ENCODE results near the gene TRMT1L. TPM values are rescaled to one million over a fixed set of nuclear protein-coding genes. Genes with fewer than 3 reads are reported as not detected.

The TRMT1L gene
- total RNA-seq, 2 experiments from 2014 or later, result 15.0 to 25.7 TPM

- intact Hi-C loops (cut with micrococcal nuclease; ENCODE audit: unreplicated experiment), result no loop called here
- H3K79me2 ChIP-seq (ENCODE audit: insufficient read depth, low read depth, low read length), result no peaks in the 10 kb centered on the region
- POLR2A ChIA-PET, result no interaction called here
- H3K4me2 ChIP-seq (ENCODE audit: low read length), result no peak overlapping the region
- no TSS peak for BruUV-seq (replicated peaks)
- H3K9me2 ChIP-seq (ENCODE audit: insufficient read depth, low read length), result no peaks in the 10 kb centered on the region
- H2AFZ ChIP-seq (ENCODE audit: low read length), result no peak overlapping the region
- H3K9me3 ChIP-seq (ENCODE audit: low read length), result no peaks in the 10 kb centered on the region
- no peaks in the 10 kb centered on the region for H3K36me3 ChIP-seq (ENCODE audit: insufficient read depth, low read length)
- H3K27ac ChIP-seq (ENCODE audit: low read depth, low read length, poor library complexity, severe bottlenecking), result no peak overlapping the region
- no peaks in the 10 kb centered on the region for H4K20me1 ChIP-seq (ENCODE audit: insufficient read depth, low read length)
- peaks cover 7% of the 10 kb centered on the region for H3K4me1 ChIP-seq (ENCODE audit: insufficient read depth, low read length, poor library complexity, severe bottlenecking)
- DNase-seq (ENCODE audit: low spot score), result no peak
- H3K4me3 ChIP-seq (ENCODE audit: low read depth, low read length, poor library complexity, severe bottlenecking), result no peak overlapping the region
- TF ChIP-seq CTCF (conservative IDR thresholded peaks at IDR 0.05; ENCODE audit: low read length) (no peak), EZH2phosphoT487 (IDR thresholded peaks at IDR 0.05; ENCODE audit: borderline replicate concordance, low read depth, low read length) (no peak)
- CTCF ChIA-PET (ENCODE audit: unreplicated experiment), result no interaction called here
Observed at GRCh38 chr1:185162491-185162890, 5.7 kb upstream of the TRMT1L start.

GRCh38 chr1:185159966-185160365, 3.2 kb upstream of the TRMT1L start:
- H3K4me3 ChIP-seq (ENCODE audit: low read depth, low read length, poor library complexity, severe bottlenecking), result no peak overlapping the region
- no peak overlapping the region for H3K27ac ChIP-seq (ENCODE audit: low read depth, low read length, poor library complexity, severe bottlenecking)
- no peak for DNase-seq (ENCODE audit: low spot score)
- H3K4me1 ChIP-seq (ENCODE audit: insufficient read depth, low read length, poor library complexity, severe bottlenecking), result peaks cover 16% of the 10 kb centered on the region
- POLR2A ChIA-PET, result interaction anchor here (1.1 to 1.4 kb wide), 3 partner anchors 9 to 115 kb away, joined by 3 to 4 read pairs (median 3); no protein-coding TSS in a partner anchor
- peaks cover 12% of the 10 kb centered on the region for H3K79me2 ChIP-seq (ENCODE audit: insufficient read depth, low read depth, low read length)
- BruUV-seq (replicated peaks), result no TSS peak
- no peak overlapping the region for H2AFZ ChIP-seq (ENCODE audit: low read length)
- intact Hi-C loops (cut with micrococcal nuclease; ENCODE audit: unreplicated experiment), result loop anchor here (5.0 to 10.0 kb wide), 3 partner anchors 408 to 1217 kb away; partner anchors contain the start of genes EDEM3, ODR4, TPR and TSEN15
- CTCF ChIA-PET (ENCODE audit: unreplicated experiment), result no interaction called here
- no peaks in the 10 kb centered on the region for H3K9me3 ChIP-seq (ENCODE audit: low read length)
- H3K9me2 ChIP-seq (ENCODE audit: insufficient read depth, low read length), result no peaks in the 10 kb centered on the region
- TF ChIP-seq EZH2phosphoT487 (IDR thresholded peaks at IDR 0.05; ENCODE audit: borderline replicate concordance, low read depth, low read length) (no peak), CTCF (conservative IDR thresholded peaks at IDR 0.05; ENCODE audit: low read length) (no peak)
- H3K4me2 ChIP-seq (ENCODE audit: low read length), result no peak overlapping the region
- H3K36me3 ChIP-seq (ENCODE audit: insufficient read depth, low read length), result no peaks in the 10 kb centered on the region
- H4K20me1 ChIP-seq (ENCODE audit: insufficient read depth, low read length), result no peaks in the 10 kb centered on the region

- no TSS peak for BruUV-seq (replicated peaks)
- Histone ChIP-seq H3K4me3 (ENCODE audit: low read depth, low read length, poor library complexity, severe bottlenecking) (no peak overlapping the region), H4K20me1 (ENCODE audit: insufficient read depth, low read length) (no peaks in the 10 kb centered on the region), H3K9me2 (ENCODE audit: insufficient read depth, low read length) (no peaks in the 10 kb centered on the region), H3K36me3 (ENCODE audit: insufficient read depth, low read length) (no peaks in the 10 kb centered on the region), H2AFZ (ENCODE audit: low read length) (no peak overlapping the region), H3K4me2 (ENCODE audit: low read length) (no peak overlapping the region), H3K4me1 (ENCODE audit: insufficient read depth, low read length, poor library complexity, severe bottlenecking) (peaks cover 21% of the 10 kb centered on the region), H3K9me3 (ENCODE audit: low read length) (no peaks in the 10 kb centered on the region), H3K27ac (ENCODE audit: low read depth, low read length, poor library complexity, severe bottlenecking) (no peak overlapping the region), H3K79me2 (ENCODE audit: insufficient read depth, low read depth, low read length) (peaks cover 12% of the 10 kb centered on the region)
- DNase-seq (ENCODE audit: low spot score), result no peak
- ChIA-PET CTCF (ENCODE audit: unreplicated experiment) (no interaction called here), POLR2A (interaction anchor here (0.5 to 1.9 kb wide), 7 partner anchors 114 to 1641 kb away, joined by 3 to 6 read pairs (median 5); partner anchors contain the start of genes EDEM3 and IVNS1ABP)
- TF ChIP-seq CTCF (conservative IDR thresholded peaks at IDR 0.05; ENCODE audit: low read length) (no peak), EZH2phosphoT487 (IDR thresholded peaks at IDR 0.05; ENCODE audit: borderline replicate concordance, low read depth, low read length) (no peak)
- intact Hi-C loops (cut with micrococcal nuclease; ENCODE audit: unreplicated experiment), result loop anchor here (5.0 to 10.0 kb wide), 3 partner anchors 406 to 1219 kb away; partner anchors contain the start of genes EDEM3, ODR4, TPR and TSEN15
Observed at GRCh38 chr1:185158800-185159199, 2.0 kb upstream of the TRMT1L start.

Measured in OCI-LY7 (cell line).